Liver (tissue), 5 donors: Measurements from ENCODE around the gene MORN2. TPM values are rescaled to one million over a fixed set of nuclear protein-coding genes. Genes with fewer than 3 reads are reported as not detected.

Experiments used
- polyA plus RNA-seq, 2 donors: library from polyadenylated mRNA; stranded (reverse) in 1 of 2; unstranded in 1 of 2; fragments of 200-250 nt in 1 of 2; fragments of >200 nt in 1 of 2; fragmentation: Nextera tagmentation in 1 of 2; extraction: Ambion mirVana in 1 of 2; gene quantifications; one replicate each; pipeline versions ENCODE4 v1.2.1 to v1.2.3, GENCODE V29; 2013 to 2015
- small RNA-seq: library from RNA; depleted of rRNA; stranded (forward); fragments of <200 nt; gene quantifications from one replicate; pipeline ENCODE3, GENCODE V24; 2014
- total RNA-seq, 2 donors: library from RNA; depleted of rRNA; stranded (reverse); fragments of >200 nt; gene quantifications; one replicate each; pipeline ENCODE4 v1.2.3, GENCODE V29; 2014
- donor health status: healthy.
- donor health status: healthy.
- donor health status: healthy.

MORN2 gene
- total and polyA plus RNA-seq, 4 donors = 2.8 to 16.4 (median 8.0) TPM

Small RNA genes lying within 50 kb of the gene (small RNA-seq; reads per million reads assigned to genes)
- not detected for gene RNU6-851P

Other genes with a start within 250 kb of the MORN2 start
- 10 to 100 TPM; 22.6 to 32.8 TPM for gene GALM, start 209.9 kb upstream of the MORN2 start, total RNA-seq
- gene GALM, start 209.9 kb upstream of the MORN2 start, polyA plus RNA-seq = 10 to 100 TPM; 20.5 to 29.7 TPM
- 10 to 100 TPM; 63.4 to 66.9 TPM for gene SRSF7, start 124.6 kb upstream of the MORN2 start, total RNA-seq
- 100 to 1,000 TPM in 1 of 2 donors, 10 to 100 TPM in 1; 49.8 to 111 TPM for gene SRSF7, start 124.6 kb upstream of the MORN2 start, polyA plus RNA-seq
- 1 to 10 TPM; 4.5 to 6.3 TPM for gene GEMIN6, start 97.8 kb upstream of the MORN2 start, total RNA-seq
- 10 to 100 TPM in 1 of 2 donors, 1 to 10 TPM in 1; 5.0 to 13.9 TPM for gene GEMIN6, start 97.8 kb upstream of the MORN2 start, polyA plus RNA-seq
- gene DHX57, start within 50 bp of the MORN2 start, total RNA-seq = 1 to 10 TPM; 7.1 to 8.7 TPM
- 1 to 10 TPM; 2.8 to 3.6 TPM for gene DHX57, start within 50 bp of the MORN2 start, polyA plus RNA-seq
- gene ARHGEF33, start 13.9 kb downstream of the MORN2 start, total RNA-seq = under 1 TPM; 0.05 to 0.33 TPM
- gene ARHGEF33, start 13.9 kb downstream of the MORN2 start, polyA plus RNA-seq = under 1 TPM in 1 of 2 donors, not detected in 1; 0.08 TPM
- gene SOS1, start 245.1 kb downstream of the MORN2 start, total RNA-seq = 10 to 100 TPM in 1 of 2 donors, 1 to 10 TPM in 1; 9.3 to 16.4 TPM
- gene SOS1, start 245.1 kb downstream of the MORN2 start, polyA plus RNA-seq = 1 to 10 TPM; 4.2 to 5.2 TPM